Vagina (tissue), 2 donors: ENCODE measurements around the gene RNF6. TPM values are rescaled to one million over a fixed set of nuclear protein-coding genes. Genes with fewer than 3 reads are reported as not detected.
"Not testable (repeated sequence)": the region's sequence is repeated elsewhere in the genome, so short reads cannot be mapped to it uniquely, and the experiment has no call there.

ENCODE experiments used
- DNase-seq, 2 donors: peaks; one replicate each; pipeline ENCODE4 v3.0.0-alpha.2; 2017; ENCODE audit errors: extremely low spot score in 2 of 2
- H3K27ac ChIP-seq: fragments of 200-600 bp; sonication (generic); one replicate; pipeline ENCODE4 v1.5.1; 2019
- H3K27me3 ChIP-seq: fragments of 200-600 bp; sonication (generic); one replicate; pipeline ENCODE4 v1.5.1; 2019
- H3K36me3 ChIP-seq, 2 donors: fragments of 200-600 bp; sonication (generic); one replicate each; pipeline ENCODE4 v1.5.1; 2017 to 2019
- H3K4me1 ChIP-seq: fragments of 200-600 bp; sonication (generic); one replicate; pipeline ENCODE4 v1.5.1; 2019
- H3K4me3 ChIP-seq, 2 donors: fragments of 200-600 bp; sonication (generic); 1 replicate in 1 of 2; 2 replicates in 1 of 2; pipeline ENCODE4 v1.5.1; 2016 to 2019
- H3K9me3 ChIP-seq: fragments of 200-600 bp; sonication (generic); one replicate; pipeline ENCODE4 v1.5.1; 2019
- CTCF ChIP-seq, 3 experiments: fragments of 450-650 bp in 2 of 3; fragments of 200-600 bp in 1 of 3; sonication (generic) in 1 of 3; IDR thresholded peaks; one replicate each; pipeline ENCODE4 v1.5.1; 2017 to 2019; ENCODE audit warnings: antibody characterized with exemption in 3 of 3, mild to moderate bottlenecking in 2 of 3, moderate library complexity in 2 of 3
- POLR2A ChIP-seq, 2 donors: fragments of 450-650 bp; IDR thresholded peaks; one replicate each; pipeline ENCODE4 v1.6.1; 2017; ENCODE audit warnings: antibody characterized with exemption in 2 of 2, mild to moderate bottlenecking in 2 of 2, moderate library complexity in 2 of 2
- POLR2AphosphoS5 ChIP-seq, 2 donors: sonication (generic); formaldehyde crosslinking; IDR thresholded peaks; one replicate each; pipeline ENCODE4 v1.9.0; 2017; ENCODE audit warnings: antibody characterized with exemption in 2 of 2, mild to moderate bottlenecking in 2 of 2, low read depth in 1 of 2; ENCODE audit not compliant: insufficient read depth in 1 of 2
- intact Hi-C: fragments of 100-400 bp; cut with DNase I; formaldehyde crosslinking; loops from one replicate; pipeline ENCODE4 v1.15.1; 2023
- total RNA-seq: library from RNA; depleted of rRNA; stranded (reverse); fragments of >200 nt; gene quantifications from one replicate; pipeline ENCODE4 v1.2.3, GENCODE V29; 2016

The RNF6 gene
- total RNA-seq, 1 donor from 2014 or later: 22.1 TPM

GRCh38 chr13:26253787-26254582 lies 31.9 kb upstream of the RNF6 start, which contains the start of gene CDK8:
TSS of gene CDK8 (plus strand) at chr13:26254129. CDS start at chr13:26254642, 513 bp downstream.
- Histone ChIP-seq H3K4me1 (peaks cover 21% of the 10 kb centered on the region), H3K36me3 (no peaks in the 10 kb centered on the region), H3K9me3 (no peaks in the 10 kb centered on the region), H3K4me3 (peak within 1 kb of the TSS; percentile 88 to 99), H3K27me3 (no peaks in the 10 kb centered on the region), H3K27ac (peak within 1 kb of the TSS; percentile 91)
- intact Hi-C loops: loop anchor here (10.0 kb wide), 1 partner anchor 441 kb away; no protein-coding TSS in a partner anchor
- TF ChIP-seq POLR2AphosphoS5 (IDR thresholded peaks at IDR 0.05; ENCODE audit: insufficient read depth in 1 of 2, low read depth in 1 of 2): peak; percentile 84 to 97
- no peak for TF ChIP-seq CTCF (IDR thresholded peaks at IDR 0.05)
- TF ChIP-seq POLR2A (IDR thresholded peaks at IDR 0.05): peak in 1 of 2 donors; percentile 30
- peak in 1 of 2 donors; percentile 89 for DNase-seq

- H3K27ac ChIP-seq: peak overlapping the region; percentile 91
- no peak for DNase-seq
- intact Hi-C loops: loop anchor here (10.0 kb wide), 1 partner anchor 441 kb away; no protein-coding TSS in a partner anchor
Observed at GRCh38 chr13:26253262-26253786, 31.2 kb upstream of the RNF6 start.

GRCh38 chr13:26252006-26252405 lies 29.9 kb upstream of the RNF6 start:
- not testable (repeated sequence) for H3K4me3 ChIP-seq, H3K36me3 ChIP-seq, DNase-seq, H3K27me3 ChIP-seq, H3K27ac ChIP-seq, H3K9me3 ChIP-seq
- H3K4me1 ChIP-seq: peaks cover 21% of the 10 kb centered on the region
- intact Hi-C loops: loop anchor here (10.0 kb wide), 1 partner anchor 443 kb away; no protein-coding TSS in a partner anchor

More at GRCh38 chr13:26253262-26253786, 31.2 kb upstream of the RNF6 start:
- Histone ChIP-seq H3K9me3 (no peaks in the 10 kb centered on the region), H3K4me1 (peaks cover 21% of the 10 kb centered on the region), H3K4me3 (peak overlapping the region; percentile 88 to 99), H3K36me3 (no peaks in the 10 kb centered on the region), H3K27me3 (no peaks in the 10 kb centered on the region)
- TF ChIP-seq POLR2A (IDR thresholded peaks at IDR 0.05) (no peak), CTCF (IDR thresholded peaks at IDR 0.05) (no peak), POLR2AphosphoS5 (IDR thresholded peaks at IDR 0.05; ENCODE audit: insufficient read depth in 1 of 2, low read depth in 1 of 2) (no peak)

- Histone ChIP-seq H3K36me3 (no peaks in the 10 kb centered on the region), H3K4me1 (no peaks in the 10 kb centered on the region), H3K27ac (no peak overlapping the region), H3K9me3 (no peaks in the 10 kb centered on the region), H3K4me3 (no peak overlapping the region), H3K27me3 (no peaks in the 10 kb centered on the region)
- intact Hi-C loops: no loop called here
- no peak for DNase-seq
- no peak for TF ChIP-seq POLR2A (IDR thresholded peaks at IDR 0.05)
- TF ChIP-seq POLR2AphosphoS5 (IDR thresholded peaks at IDR 0.05; ENCODE audit: insufficient read depth in 1 of 2, low read depth in 1 of 2): no peak
- no peak for TF ChIP-seq CTCF (IDR thresholded peaks at IDR 0.05)
Observed at GRCh38 chr13:26249551-26249950, 27.4 kb upstream of the RNF6 start.

GRCh38 chr13:26247608-26248007 lies 25.5 kb upstream of the RNF6 start:
- no peak for DNase-seq
- Histone ChIP-seq H3K36me3 (no peaks in the 10 kb centered on the region), H3K27me3 (no peaks in the 10 kb centered on the region), H3K4me1 (no peaks in the 10 kb centered on the region), H3K27ac (no peak overlapping the region), H3K9me3 (no peaks in the 10 kb centered on the region), H3K4me3 (no peak overlapping the region)
- TF ChIP-seq CTCF (IDR thresholded peaks at IDR 0.05): no peak
- no peak for TF ChIP-seq POLR2AphosphoS5 (IDR thresholded peaks at IDR 0.05; ENCODE audit: insufficient read depth in 1 of 2, low read depth in 1 of 2)
- no peak for TF ChIP-seq POLR2A (IDR thresholded peaks at IDR 0.05)
- intact Hi-C loops: no loop called here
